ENCODE data around the gene ZCCHC8. TPM values are rescaled to one million over a fixed set of nuclear protein-coding genes. Genes with fewer than 3 reads are reported as not detected.

ZCCHC8 gene
- polyA plus RNA-seq, 1 donor from 2014 or later = 38.3 TPM

GRCh38 chr12:122538496-122538895, 37.8 kb upstream of the ZCCHC8 start:
- Histone ChIP-seq H3K79me2 (replicated peaks; ENCODE audit: insufficient read depth, low read length) (no peaks in the 10 kb centered on the region), H3K36me3 (ENCODE audit: insufficient read depth, low read length) (no peaks in the 10 kb centered on the region), H3K27ac (ENCODE audit: low read length) (no peak overlapping the region), H3K27me3 (ENCODE audit: insufficient read depth, low read depth, low read length) (no peaks in the 10 kb centered on the region), H3K9me3 (ENCODE audit: low read length) (no peaks in the 10 kb centered on the region), H3K4me2 (ENCODE audit: low read length) (no peak overlapping the region), H4K20me1 (ENCODE audit: insufficient read depth) (no peaks in the 10 kb centered on the region), H3K9me2 (ENCODE audit: insufficient read depth, low read length) (no peaks in the 10 kb centered on the region), H3K4me3 (ENCODE audit: low read length) (no peak overlapping the region), H2AFZ (ENCODE audit: low read depth, low read length) (no peak overlapping the region), H3K9ac (ENCODE audit: low read length) (no peak overlapping the region), H3F3A (ENCODE audit: insufficient read depth, low read length, poor library complexity, severe bottlenecking) (no peaks in the 10 kb centered on the region)
- TF ChIP-seq, protein P1, sequence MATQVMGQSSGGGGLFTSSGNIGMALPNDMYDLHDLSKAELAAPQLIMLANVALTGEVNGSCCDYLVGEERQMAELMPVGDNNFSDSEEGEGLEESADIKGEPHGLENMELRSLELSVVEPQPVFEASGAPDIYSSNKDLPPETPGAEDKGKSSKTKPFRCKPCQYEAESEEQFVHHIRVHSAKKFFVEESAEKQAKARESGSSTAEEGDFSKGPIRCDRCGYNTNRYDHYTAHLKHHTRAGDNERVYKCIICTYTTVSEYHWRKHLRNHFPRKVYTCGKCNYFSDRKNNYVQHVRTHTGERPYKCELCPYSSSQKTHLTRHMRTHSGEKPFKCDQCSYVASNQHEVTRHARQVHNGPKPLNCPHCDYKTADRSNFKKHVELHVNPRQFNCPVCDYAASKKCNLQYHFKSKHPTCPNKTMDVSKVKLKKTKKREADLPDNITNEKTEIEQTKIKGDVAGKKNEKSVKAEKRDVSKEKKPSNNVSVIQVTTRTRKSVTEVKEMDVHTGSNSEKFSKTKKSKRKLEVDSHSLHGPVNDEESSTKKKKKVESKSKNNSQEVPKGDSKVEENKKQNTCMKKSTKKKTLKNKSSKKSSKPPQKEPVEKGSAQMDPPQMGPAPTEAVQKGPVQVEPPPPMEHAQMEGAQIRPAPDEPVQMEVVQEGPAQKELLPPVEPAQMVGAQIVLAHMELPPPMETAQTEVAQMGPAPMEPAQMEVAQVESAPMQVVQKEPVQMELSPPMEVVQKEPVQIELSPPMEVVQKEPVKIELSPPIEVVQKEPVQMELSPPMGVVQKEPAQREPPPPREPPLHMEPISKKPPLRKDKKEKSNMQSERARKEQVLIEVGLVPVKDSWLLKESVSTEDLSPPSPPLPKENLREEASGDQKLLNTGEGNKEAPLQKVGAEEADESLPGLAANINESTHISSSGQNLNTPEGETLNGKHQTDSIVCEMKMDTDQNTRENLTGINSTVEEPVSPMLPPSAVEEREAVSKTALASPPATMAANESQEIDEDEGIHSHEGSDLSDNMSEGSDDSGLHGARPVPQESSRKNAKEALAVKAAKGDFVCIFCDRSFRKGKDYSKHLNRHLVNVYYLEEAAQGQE (IDR thresholded peaks at IDR 0.05; ENCODE audit: borderline replicate concordance) = no peak
- TF ChIP-seq TAF1 (IDR thresholded peaks at IDR 0.05; ENCODE audit: low read depth) (no peak), POLR2AphosphoS5 (IDR thresholded peaks at IDR 0.05) (no peak), EP300 (conservative IDR thresholded peaks at IDR 0.05; ENCODE audit: poor library complexity, severe bottlenecking) (no peak), MXI1 (conservative IDR thresholded peaks at IDR 0.05; ENCODE audit: poor library complexity, severe bottlenecking) (no peak), RAD21 (conservative IDR thresholded peaks at IDR 0.05) (no peak), EZH2 (IDR thresholded peaks at IDR 0.05; ENCODE audit: borderline replicate concordance, insufficient read depth, low read length, poor library complexity, severe bottlenecking) (no peak), SMC3 (conservative IDR thresholded peaks at IDR 0.05; ENCODE audit: poor library complexity) (no peak)
- TF ChIP-seq, protein P2, sequence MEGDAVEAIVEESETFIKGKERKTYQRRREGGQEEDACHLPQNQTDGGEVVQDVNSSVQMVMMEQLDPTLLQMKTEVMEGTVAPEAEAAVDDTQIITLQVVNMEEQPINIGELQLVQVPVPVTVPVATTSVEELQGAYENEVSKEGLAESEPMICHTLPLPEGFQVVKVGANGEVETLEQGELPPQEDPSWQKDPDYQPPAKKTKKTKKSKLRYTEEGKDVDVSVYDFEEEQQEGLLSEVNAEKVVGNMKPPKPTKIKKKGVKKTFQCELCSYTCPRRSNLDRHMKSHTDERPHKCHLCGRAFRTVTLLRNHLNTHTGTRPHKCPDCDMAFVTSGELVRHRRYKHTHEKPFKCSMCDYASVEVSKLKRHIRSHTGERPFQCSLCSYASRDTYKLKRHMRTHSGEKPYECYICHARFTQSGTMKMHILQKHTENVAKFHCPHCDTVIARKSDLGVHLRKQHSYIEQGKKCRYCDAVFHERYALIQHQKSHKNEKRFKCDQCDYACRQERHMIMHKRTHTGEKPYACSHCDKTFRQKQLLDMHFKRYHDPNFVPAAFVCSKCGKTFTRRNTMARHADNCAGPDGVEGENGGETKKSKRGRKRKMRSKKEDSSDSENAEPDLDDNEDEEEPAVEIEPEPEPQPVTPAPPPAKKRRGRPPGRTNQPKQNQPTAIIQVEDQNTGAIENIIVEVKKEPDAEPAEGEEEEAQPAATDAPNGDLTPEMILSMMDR (IDR thresholded peaks at IDR 0.05; ENCODE audit: poor library complexity, severe bottlenecking) = no peak

DNA sequence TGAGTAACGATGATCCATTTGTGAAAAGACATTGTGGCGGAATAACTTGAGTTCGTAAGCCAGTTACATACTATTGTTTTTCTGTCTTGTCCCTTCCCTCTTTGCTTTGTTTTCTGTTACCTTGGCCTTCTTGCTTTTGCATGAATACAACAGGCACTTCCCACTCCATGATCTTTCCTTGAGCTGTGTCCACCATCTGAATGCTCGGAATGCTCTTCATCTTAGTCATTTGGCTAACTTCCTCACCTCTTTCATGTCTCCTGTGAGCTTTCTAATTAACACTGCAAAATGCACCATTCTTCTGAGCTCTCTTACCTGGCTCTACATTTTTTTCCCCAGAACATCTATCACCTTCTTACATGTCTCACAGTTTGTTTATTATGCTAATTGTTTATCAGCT, 36.3 kb upstream of the ZCCHC8 start:
- Histone ChIP-seq H3K79me2 (replicated peaks; ENCODE audit: insufficient read depth, low read length) (no peaks in the 10 kb centered on the region), H3K36me3 (ENCODE audit: insufficient read depth, low read length) (no peaks in the 10 kb centered on the region), H3K27me3 (ENCODE audit: insufficient read depth, low read depth, low read length) (no peaks in the 10 kb centered on the region), H3F3A (ENCODE audit: insufficient read depth, low read length, poor library complexity, severe bottlenecking) (no peaks in the 10 kb centered on the region), H3K4me3 (ENCODE audit: low read length) (no peak overlapping the region), H3K9me2 (ENCODE audit: insufficient read depth, low read length) (no peaks in the 10 kb centered on the region), H2AFZ (ENCODE audit: low read depth, low read length) (no peak overlapping the region), H3K4me2 (ENCODE audit: low read length) (no peak overlapping the region), H3K27ac (ENCODE audit: low read length) (no peak overlapping the region), H3K9me3 (ENCODE audit: low read length) (no peaks in the 10 kb centered on the region), H4K20me1 (ENCODE audit: insufficient read depth) (no peaks in the 10 kb centered on the region), H3K9ac (ENCODE audit: low read length) (no peak overlapping the region)
- TF ChIP-seq TAF1 (IDR thresholded peaks at IDR 0.05; ENCODE audit: low read depth) (no peak), EZH2 (IDR thresholded peaks at IDR 0.05; ENCODE audit: borderline replicate concordance, insufficient read depth, low read length, poor library complexity, severe bottlenecking) (no peak), POLR2AphosphoS5 (IDR thresholded peaks at IDR 0.05) (no peak), RAD21 (conservative IDR thresholded peaks at IDR 0.05) (no peak), MXI1 (conservative IDR thresholded peaks at IDR 0.05; ENCODE audit: poor library complexity, severe bottlenecking) (no peak), EP300 (conservative IDR thresholded peaks at IDR 0.05; ENCODE audit: poor library complexity, severe bottlenecking) (no peak), SMC3 (conservative IDR thresholded peaks at IDR 0.05; ENCODE audit: poor library complexity) (no peak)
- TF ChIP-seq, protein P2 (IDR thresholded peaks at IDR 0.05; ENCODE audit: poor library complexity, severe bottlenecking) = no peak
- TF ChIP-seq, protein P1 (IDR thresholded peaks at IDR 0.05; ENCODE audit: borderline replicate concordance) = no peak
